GM18873 (cell line): ENCODE measurements around the gene INTS11.

Experiments used
- ATAC-seq: cut with Tn5 transposase; IDR thresholded peaks from one replicate; pipeline ENCODE4 v1.9.1; 2021; ENCODE audit warnings: mild to moderate bottlenecking, moderate library complexity, moderate number of reproducible peaks; ENCODE audit not compliant: unreplicated experiment, low FRiP score

The INTS11 gene

DNA sequence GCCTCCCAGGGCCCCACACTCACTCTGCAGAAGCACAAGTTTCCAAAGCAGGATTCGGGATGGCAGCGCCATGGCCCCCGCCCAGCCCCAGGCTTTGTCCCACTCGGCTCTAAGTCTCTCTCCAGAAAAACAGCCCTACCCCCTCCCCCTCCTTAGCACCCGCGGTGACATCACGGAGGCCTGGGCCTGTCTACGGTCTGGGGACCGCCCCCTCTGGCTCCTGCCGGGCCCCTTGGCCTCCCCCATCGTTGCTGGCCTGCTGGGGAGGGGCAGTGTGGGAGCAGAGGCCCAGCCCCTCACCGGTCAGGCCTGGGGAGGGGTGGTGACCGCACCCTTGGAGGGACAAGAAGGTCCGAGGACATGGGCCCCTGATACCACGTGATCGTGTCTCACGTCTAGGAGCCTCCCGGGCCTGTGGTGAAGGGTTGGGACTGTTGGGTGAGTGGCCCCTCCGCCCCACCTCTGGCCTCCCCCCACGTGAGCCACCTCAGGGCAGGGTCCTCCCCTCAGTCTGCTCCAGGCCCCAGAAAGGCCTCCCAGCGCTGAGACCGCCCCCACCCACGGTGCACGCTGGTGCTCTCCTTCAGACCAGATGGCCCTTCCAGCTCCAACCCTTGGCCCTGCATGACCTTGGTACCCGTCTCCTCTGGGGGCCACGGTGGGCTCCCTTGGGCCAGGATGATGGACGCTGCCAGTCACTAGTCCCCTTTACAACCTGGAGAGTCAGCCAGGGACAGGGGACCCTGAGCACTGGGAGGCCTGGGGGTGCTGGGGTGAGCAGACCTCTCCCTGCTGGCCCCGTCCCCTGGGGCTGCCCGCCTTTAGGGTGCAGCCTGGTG is 34.2 kb upstream of the INTS11 start, which contains the start of gene MXRA8:
TSS of gene MXRA8 (minus strand) at position 123 of the 839 bp plus-strand sequence. CDS start at position 72, 51 bp downstream.
- ATAC-seq = no peak

DNA sequence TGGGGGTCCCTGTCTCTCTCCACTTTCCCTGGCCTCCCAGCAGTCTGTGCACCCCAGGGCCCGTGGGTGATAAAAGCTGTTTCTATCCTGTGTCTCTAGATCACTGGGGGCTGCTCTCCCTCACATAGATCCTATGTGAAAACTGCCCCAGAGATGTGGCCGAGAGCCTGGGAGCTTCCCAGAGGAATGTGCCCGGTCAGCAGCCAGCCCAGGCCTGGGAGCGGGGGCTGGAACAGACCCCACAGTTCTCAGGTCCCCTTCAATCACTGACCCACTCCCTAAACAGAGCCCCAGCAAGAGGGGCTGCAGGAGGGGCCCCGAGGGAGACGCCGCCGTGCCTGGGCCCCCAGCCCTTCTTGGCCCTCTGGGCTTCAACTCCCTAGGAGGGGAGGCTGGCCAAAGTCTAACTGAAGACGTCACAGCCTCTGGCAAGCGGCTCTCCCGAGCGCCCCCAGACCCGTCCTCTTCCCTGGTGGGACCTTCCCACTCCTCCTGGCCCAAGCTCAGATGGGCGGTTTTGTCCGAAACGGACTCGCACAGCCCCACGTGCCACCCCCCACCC is 33.5 kb upstream of the INTS11 start:
- no peak for ATAC-seq

DNA sequence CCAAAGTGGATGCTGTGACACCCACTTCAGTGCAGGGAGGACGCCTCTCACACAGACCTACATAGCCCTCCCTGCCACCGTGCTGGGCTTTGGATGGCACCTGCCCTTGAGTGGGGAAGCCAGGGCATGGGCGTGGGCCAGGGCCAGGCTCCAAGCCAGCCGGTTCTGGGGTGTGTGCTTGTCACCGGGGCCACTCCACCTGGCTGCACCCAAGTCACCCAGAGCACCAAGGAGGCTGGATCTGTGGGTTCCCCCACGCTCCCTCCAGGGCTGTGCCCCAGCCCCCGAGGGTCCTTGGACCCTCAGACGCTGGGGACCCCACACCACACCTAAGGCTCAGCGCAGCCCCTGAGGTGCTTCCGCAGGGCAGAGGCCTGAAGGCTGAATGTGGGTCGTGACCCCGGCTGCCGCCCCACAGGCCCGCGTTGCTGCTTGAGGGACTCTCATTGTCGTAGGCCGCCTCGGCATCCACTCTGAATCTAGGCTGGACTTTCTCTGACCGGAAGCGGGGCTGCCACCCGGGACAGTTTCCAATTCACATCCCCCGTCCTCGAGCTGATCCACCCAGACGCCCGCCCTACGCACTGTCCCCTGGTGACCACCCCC is 32.4 kb upstream of the INTS11 start:
- no peak for ATAC-seq

DNA sequence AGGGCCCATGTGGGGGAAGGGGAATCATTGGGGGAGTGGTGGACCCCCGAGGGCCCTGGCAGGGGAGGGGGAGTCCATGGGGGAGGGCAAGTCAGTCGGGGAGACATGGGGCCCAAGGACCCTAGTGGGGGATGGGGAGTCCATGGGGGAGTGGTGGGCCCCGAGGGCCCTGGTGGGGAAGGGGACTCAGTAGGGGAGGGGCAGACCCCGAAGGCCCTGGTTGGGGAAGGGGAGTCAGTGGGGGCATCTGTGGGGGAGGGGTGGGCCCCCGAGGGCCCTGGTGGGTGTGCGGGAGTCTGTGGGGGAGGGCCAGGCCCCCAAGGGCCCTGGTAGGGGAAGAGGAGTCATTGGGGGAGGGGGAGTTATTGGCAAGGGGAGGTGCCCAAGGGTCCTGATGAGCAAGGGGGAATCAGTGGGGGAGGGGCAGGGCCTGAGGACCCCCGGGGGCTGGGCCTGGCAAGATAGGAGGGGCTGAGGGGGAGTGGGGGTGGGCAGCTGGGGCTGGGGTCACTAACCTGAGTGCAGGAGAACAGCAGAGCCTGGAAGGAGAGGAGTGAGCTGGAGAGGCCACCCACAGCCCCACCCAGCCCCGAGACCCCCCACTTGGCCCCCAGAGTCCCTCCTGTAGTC is 31.8 kb upstream of the INTS11 start:
- no peak for ATAC-seq

DNA sequence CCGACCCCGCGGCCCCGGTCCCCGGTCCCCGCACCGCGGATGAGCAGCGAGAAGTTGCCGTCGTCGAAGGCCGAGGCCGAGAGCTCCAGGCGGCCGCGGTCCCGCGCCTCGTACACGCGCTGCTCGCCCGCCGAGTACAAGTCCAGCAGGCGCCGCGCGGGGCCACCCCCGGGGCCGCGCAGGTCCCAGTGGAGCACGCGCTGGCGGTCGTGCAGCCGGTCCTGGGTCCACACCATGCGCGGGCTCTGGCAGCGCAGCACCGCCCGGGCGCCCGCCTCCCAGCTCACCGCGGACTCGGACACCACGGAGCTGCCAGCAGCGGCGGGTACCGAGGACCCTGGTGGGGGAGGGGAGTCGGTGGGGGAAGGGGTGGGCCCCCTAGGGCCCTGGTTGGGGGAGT is 31.0 kb upstream of the INTS11 start:
- ATAC-seq = no peak

DNA sequence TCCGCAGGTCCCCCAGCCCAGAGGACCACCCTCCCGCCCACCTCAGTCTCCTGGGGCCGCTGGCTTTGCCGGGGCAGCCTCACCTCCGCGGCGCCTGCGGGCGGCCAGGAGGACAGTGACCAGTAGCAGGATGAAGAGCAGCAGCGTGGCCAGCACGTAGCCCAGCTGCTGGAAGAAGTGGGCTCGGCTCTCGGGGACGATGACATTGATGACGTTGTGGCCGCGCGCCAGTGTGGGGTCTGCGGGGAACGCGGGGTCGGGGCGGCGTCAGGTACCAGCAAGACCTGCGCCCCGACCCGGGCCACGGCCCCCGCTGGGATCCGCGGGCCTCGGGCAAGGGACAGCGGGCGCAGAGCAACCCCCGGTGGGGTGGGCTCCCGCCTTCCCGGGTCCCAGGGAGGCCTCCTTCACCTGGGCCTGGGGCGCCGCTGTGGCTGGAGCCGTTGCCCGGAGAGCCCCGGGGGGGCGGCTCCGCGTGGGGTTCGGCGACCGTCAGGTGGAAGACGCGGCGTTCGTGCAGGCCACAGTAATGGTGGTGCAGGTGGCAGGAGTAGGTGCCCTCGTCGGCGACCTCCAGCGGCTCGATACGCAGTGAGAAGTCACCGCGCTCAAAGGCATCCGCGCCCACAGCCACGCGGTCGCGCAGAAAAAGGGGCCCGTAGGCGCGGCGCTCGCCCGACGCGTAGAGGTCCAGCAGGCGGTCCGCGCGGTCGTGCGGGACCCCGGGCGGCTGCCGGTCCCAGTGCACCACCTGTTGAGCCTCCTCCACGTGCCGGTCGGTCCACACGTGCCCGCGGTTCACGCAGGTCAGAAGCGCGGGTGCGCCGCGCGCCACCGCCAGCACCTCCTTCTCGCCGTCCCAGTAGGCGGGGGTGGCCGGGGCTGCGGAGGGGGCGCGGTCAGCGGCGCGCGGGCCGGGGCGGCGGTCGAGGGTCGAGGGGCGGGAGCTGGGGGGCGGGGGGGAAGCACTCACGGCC is 30.1 kb upstream of the INTS11 start:
- no peak for ATAC-seq

DNA sequence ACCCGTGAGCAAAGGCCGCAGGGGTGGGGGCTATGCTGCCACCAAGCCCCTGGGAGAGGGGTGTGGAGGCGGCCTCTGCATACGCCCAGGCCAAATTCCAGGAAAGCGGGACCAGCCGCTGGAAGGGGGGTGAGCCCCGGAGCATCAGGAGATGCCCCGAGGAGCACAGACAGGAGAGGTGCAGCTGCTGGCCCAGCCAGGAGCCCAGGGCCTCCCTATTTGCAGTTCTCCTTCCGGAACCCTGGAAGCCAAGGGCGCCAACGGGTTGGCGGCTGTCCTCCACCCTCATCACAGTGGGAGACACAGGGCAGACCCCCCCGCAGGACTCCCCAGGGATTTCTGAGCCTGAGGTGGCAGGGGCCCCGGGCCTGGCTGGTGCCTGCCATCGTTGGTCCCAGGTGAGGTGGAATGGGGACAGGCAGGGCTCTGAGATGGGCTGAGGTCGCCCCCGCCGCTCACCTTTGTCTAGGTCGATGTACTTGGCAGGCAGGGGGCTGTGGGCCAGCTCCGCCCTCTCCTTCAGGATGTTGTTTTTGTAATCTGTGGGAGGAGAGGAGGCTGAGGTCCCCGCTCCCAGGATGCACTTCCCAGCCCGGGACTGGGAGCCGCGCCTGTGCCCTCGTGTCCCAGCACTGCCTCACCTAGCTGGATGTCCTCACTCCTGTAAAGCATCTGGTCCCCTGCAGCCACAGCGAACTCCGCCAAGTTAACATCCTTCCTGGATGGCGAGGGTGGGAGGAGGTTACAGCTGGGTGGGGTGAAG is 29.1 kb upstream of the INTS11 start:
- no peak for ATAC-seq

DNA sequence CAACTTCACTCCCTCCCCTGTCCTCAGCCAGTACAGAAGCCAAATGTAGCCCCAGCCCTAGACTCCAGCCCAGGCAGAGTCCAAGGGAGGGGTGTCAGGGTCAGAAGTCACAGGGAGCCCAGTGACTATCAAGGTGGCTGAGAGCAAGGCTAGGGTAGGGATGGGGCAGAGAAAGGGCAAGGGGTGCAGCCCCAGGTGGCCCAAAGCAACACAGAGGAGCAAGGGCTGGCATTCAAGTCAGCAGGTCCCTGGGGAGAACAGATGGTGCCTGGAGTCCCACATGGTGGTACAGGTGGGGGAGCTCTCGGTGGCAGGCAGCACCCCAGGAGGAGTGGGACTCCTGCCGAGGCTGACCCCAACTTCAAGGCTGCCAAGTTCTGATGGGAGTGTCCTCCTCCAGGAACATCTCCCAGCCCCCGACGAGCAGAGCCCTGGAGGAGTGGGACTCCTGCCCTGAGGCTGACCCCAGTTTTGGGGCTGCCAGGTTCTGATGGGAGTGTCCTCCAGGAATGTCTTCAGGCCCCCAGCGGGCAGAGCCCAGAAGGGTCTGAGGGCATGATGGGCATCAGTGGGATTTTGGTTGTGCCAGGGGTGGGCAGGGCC is 28.4 kb upstream of the INTS11 start:
- no peak for ATAC-seq

DNA sequence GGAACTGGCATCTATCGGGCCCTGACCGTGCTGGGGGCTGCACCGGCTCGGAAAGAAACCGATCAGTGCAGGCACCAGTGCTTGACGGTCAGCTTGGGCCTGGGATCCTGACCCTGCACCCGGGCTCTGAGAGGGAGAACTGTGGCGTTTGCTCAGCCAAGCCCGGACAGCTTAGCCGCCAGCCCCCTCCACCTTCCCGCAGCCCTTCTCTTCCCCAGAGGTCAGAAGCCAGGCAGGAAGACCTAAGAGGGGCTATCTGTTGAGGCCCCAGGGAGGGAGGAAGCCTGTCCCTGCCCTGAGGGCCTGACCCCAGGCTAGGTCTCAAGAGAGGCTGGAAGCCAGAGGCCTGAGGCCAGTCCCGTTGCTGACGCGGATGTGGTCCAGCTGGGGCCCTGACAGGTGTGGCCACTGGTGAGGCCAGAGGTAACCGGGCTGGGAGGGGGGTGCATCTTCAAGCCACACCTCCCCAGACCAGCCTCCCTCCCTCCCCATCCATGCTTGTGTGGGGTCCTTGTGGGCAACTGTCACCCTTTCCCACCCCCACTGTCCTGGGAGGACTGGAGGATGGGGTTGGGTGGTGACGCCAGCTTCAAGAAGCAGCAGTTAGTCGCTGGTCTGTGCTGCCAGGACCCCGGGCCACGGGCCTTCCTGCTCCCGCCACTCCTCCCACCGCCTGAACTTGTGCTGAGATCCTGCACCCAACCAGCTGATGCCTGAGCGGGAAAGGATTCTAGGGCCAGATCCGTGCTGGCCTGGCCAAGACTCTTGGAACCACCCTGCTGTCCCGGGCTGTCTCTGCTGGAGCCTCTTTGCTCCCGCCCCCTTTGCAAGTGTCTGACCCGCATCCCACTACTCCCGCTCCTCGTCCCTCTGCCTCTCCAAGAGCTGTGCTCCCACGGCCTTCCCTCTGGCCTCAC is 27.3 kb upstream of the INTS11 start:
- ATAC-seq = no peak

DNA sequence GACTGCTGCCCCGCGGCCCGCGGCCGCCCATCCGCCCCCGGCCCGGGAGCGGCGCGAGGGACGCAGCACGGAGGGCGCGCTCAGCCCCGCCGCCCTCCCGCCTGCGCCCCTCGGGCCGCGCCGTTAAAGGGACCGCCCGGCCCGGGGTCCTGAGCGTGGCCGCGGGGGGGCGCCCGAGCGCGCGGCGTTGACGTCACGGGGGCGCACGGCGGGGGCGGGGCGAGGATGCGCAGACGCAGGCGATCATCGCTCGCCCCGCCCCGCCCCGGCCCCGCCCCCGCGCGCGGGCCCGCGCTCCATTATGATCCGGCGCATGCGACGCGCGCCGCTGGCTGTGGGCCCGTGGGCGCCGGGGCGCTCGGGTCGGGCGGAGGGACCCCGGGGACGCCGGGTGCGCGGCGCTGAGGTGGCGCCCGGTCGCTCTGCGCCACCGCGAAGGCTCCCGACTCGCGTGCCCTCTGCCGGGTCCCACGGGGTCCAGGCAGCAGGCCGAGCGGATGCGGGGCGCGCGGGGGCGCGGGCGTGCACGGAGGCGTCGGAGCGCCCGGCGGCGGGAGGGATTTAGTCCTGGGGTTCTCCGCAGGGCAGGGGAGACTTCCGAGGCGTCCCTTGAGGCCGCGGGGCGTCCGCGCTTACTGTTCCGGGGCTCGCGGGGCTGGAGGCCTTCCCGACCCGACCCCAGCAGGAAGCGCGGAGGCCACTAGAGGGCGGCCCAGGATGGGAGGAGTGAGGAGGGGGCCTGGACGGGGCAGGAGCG is 25.0 kb upstream of the INTS11 start, which contains the start of gene DVL1:
TSS of gene DVL1 (minus strand) at position 163 of the 757 bp plus-strand sequence. CDS start 353 bp downstream, outside the sequence.
- no peak for ATAC-seq

DNA sequence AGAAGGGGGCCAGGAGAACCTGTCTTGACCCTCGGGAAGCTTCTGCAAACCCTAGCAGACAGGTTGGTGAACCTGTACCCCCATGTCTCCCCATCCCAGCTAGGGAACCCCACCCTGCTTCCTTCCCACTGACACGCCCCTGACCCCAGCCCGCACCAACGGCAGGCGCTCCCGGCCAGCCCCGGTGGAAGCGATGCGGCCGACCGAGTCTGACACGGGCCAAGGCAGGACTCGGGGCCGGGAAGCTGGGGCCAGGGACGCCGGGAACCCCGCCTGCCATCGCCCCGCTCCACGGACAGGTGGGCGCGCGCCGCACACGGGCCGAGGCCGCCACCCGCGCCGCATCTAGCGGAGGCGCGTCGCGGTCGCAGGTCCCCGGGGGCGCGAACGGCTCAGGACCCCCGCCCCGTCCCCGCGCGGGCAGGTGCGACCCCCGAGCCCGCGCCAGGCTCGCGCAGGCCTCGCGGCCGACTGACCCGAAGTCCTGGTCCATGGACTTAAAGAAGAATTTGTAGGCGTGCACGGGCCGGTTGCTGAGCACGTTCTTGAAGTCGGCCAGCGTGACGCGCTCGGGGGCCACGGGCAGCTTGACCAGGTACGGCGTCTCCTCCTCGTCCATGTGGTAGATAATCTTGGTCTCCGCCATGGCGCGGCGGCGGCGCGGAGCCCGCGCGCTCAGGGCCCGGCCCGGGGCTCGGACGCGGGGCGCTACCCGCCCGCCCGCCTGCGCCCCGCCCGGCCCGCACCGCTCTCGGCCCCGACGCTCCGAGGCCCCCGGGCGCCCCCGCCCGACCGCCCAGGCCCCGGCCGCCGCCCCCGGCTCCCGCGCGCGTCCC is 24.2 kb upstream of the INTS11 start:
- ATAC-seq = no peak

DNA sequence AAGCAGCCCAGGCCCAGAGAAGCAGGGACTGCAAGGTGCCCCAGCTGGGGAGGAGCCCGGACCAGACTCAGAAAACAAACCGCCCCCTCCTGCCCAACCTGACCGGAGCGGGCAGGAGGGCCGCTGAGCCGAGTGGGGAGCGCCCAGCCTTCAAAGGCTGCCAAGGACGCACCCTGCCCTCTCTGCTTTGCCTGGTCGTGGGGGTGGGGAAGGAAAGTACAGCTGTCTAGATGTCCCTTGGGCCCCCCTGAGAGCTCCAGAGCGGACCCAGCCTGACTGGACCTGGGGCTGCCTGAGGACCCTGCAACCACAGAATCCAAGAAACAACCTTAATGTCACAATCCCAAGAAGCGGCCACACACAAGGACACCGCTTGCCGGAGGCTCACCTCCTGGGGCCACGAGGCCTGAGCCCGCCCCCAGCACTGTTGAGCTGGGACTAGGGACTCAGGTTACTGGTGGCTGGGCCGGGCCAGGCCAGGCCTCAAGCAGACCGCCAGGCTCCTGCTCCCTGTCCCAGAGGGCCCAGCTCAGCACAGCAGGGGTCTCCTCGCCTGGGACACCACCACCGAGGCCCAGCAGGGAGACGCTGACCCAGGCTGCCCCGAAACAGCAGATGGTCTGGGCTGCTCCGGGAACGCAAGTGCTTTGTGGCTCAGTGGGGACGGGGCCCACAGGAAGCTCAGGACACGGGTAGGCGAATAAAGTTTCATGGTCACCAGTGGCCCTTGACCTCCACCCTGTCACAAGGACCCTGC is 23.4 kb upstream of the INTS11 start:
- no peak for ATAC-seq

DNA sequence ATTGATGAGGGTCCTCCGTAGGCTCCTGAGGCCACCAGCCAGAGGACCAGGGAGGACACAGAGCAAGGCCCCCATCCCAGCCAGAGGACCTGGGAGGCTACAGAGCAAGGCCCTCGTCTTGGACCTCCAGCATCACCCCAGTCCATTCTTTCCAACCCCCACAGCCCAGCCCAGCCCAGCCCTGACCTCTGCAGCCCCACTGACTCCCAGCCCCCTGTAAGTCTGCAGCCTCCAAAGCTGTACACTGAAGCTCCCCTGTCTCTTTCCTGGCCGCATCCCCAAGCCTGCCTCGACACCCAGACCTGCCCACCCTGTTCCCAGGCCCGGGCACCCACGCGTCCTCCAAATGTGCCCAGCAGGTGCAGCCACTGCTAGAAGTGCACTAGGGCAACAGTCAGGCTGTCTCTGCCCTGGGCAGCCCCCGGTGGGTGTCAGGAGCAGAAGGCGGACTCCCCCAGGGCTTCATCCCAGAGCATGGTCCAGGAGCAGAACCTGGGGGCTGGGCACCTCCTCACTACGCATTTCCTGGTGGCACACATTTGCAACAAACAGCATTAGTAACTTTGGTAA is 22.7 kb upstream of the INTS11 start:
- no peak for ATAC-seq

DNA sequence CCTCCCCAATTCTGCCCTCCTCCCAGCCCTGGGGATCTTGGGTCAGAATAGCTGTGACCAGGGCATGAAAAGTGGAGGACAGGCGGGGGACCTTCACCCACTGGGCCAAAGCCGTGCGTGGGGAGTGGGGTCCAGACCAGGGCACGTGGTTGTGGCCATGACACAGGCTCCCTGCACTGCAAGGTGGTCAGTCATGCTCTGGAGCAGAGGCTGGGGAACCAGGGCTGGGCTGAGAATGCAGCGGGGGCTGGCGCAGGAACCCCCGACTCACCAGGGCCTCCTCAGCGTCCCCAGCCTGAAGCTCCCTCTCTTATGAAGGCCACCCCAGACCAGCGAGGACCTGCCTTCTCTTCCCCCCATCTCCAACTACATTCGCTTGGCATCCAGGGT is 22.0 kb upstream of the INTS11 start:
- ATAC-seq = no peak

DNA sequence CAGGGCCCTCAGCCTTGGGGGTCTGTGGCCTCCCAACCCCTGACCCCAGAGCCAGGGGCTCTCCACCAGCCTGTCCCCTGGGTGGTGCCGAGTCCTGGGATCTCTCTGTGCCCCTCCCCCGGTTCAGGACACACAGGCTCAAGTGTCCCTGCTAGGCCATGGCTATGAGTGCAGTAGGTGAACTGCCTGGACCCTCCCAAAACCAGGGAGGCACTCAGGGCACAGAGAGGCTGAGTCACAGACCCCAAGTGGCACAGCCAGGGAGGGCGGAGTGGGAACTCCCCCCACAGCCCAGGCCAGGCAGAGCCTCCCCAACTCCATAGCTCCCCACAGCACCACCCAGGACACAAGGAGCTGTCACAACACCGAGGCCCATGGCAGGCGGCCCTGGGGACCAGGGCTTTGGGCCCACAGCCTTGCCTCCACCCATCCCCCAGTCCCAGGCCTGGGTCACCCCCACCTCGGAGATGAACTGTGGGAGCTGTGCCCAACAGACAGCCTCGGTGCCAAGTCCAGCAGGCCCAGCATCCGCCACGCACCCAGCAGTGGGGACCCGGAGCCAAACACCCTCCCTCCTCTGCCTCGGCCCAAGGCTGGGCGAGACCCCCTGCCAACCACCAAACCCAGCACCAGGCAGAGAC is 21.5 kb upstream of the INTS11 start:
- ATAC-seq = no peak
